ENCODE measurements around the gene NUP188. TPM values are rescaled to one million over a fixed set of nuclear protein-coding genes. Genes with fewer than 3 reads are reported as not detected.

NUP188 gene
- total RNA-seq, 3 donors from 2014 or later, result 32.3 to 49.5 (median 36.0) TPM

DNA sequence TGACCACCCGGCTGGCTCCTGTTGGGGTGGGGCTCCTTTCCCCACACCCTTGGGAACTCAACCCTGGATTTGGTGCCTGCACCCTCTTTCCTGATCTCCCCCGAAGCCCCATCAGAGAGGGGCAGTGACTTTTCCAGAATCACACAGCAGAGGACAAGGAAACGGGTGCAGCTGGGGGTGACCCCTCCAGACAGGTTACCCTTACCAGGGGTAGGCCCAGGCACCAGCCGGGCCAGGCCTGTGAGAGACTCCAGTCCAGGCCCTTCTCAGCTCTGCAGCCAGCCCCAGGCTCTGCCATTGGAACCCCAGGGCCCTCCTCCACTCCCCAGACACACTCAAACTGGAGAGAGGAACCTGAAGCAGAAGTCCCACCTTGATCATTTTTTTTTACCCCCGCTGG lies 45.7 kb upstream of the NUP188 start:
- DNase-seq (ENCODE audit: low spot score in 2 of 2), result no peak
- H3K27ac ChIP-seq, result peak overlapping the region; percentile 65 to 90
- no peaks in the 10 kb centered on the region for H3K27me3 ChIP-seq
- H3K36me3 ChIP-seq, result no peaks in the 10 kb centered on the region
- intact Hi-C loops (cut with DNase I; ENCODE audit: low total_unique reads), result no loop called here
- H3K4me1 ChIP-seq, result peaks cover 3 to 21% of the 10 kb centered on the region in 2 donors
- H3K9me3 ChIP-seq, result no peaks in the 10 kb centered on the region
- no peak for TF ChIP-seq POLR2AphosphoS5 (IDR thresholded peaks at IDR 0.05)
- TF ChIP-seq POLR2A (IDR thresholded peaks at IDR 0.05), result no peak
- TF ChIP-seq, protein P1, sequence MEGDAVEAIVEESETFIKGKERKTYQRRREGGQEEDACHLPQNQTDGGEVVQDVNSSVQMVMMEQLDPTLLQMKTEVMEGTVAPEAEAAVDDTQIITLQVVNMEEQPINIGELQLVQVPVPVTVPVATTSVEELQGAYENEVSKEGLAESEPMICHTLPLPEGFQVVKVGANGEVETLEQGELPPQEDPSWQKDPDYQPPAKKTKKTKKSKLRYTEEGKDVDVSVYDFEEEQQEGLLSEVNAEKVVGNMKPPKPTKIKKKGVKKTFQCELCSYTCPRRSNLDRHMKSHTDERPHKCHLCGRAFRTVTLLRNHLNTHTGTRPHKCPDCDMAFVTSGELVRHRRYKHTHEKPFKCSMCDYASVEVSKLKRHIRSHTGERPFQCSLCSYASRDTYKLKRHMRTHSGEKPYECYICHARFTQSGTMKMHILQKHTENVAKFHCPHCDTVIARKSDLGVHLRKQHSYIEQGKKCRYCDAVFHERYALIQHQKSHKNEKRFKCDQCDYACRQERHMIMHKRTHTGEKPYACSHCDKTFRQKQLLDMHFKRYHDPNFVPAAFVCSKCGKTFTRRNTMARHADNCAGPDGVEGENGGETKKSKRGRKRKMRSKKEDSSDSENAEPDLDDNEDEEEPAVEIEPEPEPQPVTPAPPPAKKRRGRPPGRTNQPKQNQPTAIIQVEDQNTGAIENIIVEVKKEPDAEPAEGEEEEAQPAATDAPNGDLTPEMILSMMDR (IDR thresholded peaks at IDR 0.05), result no peak
- H3K4me3 ChIP-seq, result no peak overlapping the region

DNA sequence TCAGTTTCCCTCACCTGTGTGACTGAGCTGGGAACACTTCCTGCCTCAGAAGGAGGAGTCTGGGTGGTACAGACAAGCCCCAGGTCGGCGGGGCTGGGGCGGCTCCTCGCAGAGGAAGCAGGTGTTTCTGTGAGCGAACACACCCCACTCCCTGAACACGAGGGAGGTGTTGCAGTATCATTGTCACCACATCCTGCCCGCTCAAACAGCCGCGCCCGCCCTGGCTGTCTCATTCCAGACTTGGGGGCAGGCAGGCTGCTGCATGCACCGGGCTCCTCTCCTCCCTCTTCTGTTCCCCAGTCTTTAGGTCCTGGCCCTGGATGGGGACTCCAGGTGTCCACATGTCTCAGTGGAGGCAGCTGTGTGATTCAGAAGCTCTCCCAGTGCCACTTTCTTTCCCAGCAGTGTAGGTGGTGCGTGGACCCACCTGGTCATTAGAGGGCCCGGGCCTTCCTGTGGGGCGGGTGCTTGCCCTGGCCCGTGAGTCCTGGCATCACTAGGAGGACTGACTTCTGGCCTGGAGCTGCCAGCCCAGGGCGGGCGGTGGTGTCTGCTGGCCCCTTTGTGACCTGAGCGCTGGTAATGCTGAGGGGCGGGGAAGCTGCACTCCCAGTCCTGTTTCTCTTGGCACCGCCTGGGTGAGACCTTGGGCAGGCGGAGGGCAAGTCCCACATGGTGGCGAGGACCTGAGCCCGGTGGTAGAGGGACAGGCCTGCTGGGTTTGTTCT lies 45.0 kb upstream of the NUP188 start:
- peaks cover 3 to 21% of the 10 kb centered on the region in 2 donors for H3K4me1 ChIP-seq

DNA sequence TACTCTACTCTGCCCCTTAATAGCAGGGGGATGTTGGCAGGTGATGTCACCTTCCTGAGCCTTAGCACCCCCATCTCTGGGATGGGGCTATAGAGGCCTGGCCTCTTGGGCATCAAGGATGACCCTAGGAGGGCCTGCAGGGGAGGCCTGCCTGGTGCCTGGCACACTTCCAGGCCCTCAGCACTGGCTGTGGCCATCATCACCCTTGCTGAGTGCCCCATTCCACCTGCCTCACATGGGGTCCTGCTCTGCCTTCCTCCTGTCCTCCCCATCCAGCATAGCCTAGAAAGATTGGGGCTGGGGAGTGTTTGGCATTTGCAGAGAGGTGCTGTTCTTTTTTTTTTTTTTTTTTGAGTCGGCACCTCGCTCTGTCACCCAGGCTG lies 44.4 kb upstream of the NUP188 start:
- H3K27me3 ChIP-seq, result no peaks in the 10 kb centered on the region
- DNase-seq (ENCODE audit: low spot score in 2 of 2), result no peak
- H3K4me1 ChIP-seq, result peaks cover 3 to 19% of the 10 kb centered on the region in 2 donors
- intact Hi-C loops (cut with DNase I; ENCODE audit: low total_unique reads), result loop anchor here (1.0 kb wide), 1 partner anchor 16 kb away; no protein-coding TSS in a partner anchor
- H3K4me3 ChIP-seq, result no peak overlapping the region
- H3K36me3 ChIP-seq, result peaks cover under 1% of the 10 kb centered on the region
- H3K9me3 ChIP-seq, result no peaks in the 10 kb centered on the region
- TF ChIP-seq, protein P1 (IDR thresholded peaks at IDR 0.05), result no peak
- peak overlapping the region; percentile 65 to 90 for H3K27ac ChIP-seq

More for the DNA sequence above, 45.0 kb upstream of the NUP188 start:
- intact Hi-C loops (cut with DNase I; ENCODE audit: low total_unique reads), result loop anchor here (1.0 kb wide), 1 partner anchor 17 kb away; no protein-coding TSS in a partner anchor
- TF ChIP-seq POLR2A (IDR thresholded peaks at IDR 0.05) (no peak), POLR2AphosphoS5 (IDR thresholded peaks at IDR 0.05) (peak; percentile 15 to 50 (median 26))
- TF ChIP-seq, protein P1 (IDR thresholded peaks at IDR 0.05), result no peak
- Histone ChIP-seq H3K36me3 (no peaks in the 10 kb centered on the region), H3K4me3 (no peak overlapping the region), H3K27ac (peak overlapping the region; percentile 65 to 90), H3K27me3 (no peaks in the 10 kb centered on the region), H3K9me3 (no peaks in the 10 kb centered on the region)
- DNase-seq (ENCODE audit: low spot score in 2 of 2), result peak in 1 of 2 donors; percentile 92

DNA sequence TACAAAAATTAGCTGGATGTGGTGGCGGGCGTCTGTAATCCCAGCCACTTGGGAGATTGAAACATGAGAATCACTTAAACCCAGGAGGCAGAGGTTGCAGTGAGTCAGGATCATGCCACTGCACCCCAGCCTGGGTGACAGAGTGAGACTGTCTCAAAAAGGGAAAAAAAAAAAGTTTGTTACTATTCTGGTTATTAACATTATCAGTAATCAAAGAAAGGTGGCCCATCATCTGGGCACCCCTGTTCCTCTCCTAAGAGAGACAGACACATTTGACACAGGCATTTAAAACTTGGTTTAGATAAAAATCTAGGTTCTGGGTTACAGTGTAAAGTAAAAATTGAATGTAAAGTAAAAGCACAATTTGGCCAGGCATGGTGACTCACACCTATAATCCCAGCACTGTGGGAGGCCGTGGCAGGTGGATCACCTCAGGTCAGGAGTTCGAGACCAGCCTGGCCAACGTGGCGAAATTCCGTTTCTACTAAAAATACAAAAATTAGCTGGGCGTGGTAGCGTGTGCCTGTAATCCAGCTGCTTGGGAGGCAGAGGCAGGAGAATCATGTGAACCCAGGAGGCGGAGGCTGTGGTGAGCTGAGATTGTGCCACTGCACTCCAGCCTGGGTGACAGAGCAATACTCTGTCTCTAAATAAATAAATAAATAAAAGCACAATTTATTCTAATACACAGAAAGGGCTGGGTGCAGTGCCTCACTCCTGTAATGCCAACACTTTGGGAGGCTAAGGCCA lies 43.5 kb upstream of the NUP188 start:
- Histone ChIP-seq H3K4me3 (no peak overlapping the region), H3K27me3 (no peaks in the 10 kb centered on the region), H3K36me3 (peaks cover 7% of the 10 kb centered on the region), H3K9me3 (no peaks in the 10 kb centered on the region), H3K4me1 (peaks cover 3 to 11% of the 10 kb centered on the region in 2 donors), H3K27ac (peak overlapping the region; percentile 65 to 90)
- DNase-seq (ENCODE audit: low spot score in 2 of 2), result no peak
- TF ChIP-seq, protein P1 (IDR thresholded peaks at IDR 0.05), result no peak
- no peak for TF ChIP-seq POLR2A (IDR thresholded peaks at IDR 0.05)
- TF ChIP-seq POLR2AphosphoS5 (IDR thresholded peaks at IDR 0.05), result no peak
- intact Hi-C loops (cut with DNase I; ENCODE audit: low total_unique reads), result loop anchor here (1.0 kb wide), 1 partner anchor 15 kb away; no protein-coding TSS in a partner anchor

DNA sequence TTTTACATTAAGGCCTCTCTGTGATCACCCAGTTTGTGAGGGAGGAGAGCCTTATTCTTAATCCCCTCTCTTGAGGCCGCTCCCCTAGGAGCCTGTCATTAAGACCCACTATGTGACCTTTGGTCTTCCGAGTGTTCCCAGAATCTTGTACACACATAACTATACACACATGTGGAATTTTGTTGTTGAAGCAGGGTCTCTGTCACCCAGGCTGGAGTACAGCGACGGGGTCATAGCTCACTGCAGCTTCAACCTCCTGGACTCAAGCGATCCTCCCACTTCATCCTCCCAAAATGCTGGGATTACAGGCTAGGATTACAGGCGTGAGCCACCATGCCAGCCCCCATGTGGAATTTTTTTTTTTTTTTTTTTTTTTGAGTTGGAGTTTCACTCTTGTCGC lies 41.5 kb upstream of the NUP188 start:
- no peak for DNase-seq (ENCODE audit: low spot score in 2 of 2)
- TF ChIP-seq, protein P1 (IDR thresholded peaks at IDR 0.05), result no peak
- no peak for TF ChIP-seq POLR2A (IDR thresholded peaks at IDR 0.05)
- no peak for TF ChIP-seq POLR2AphosphoS5 (IDR thresholded peaks at IDR 0.05)
- Histone ChIP-seq H3K4me3 (no peak overlapping the region), H3K36me3 (peaks cover 7% of the 10 kb centered on the region), H3K9me3 (no peaks in the 10 kb centered on the region), H3K27me3 (no peaks in the 10 kb centered on the region), H3K4me1 (peaks cover 10 to 23% of the 10 kb centered on the region in 2 donors), H3K27ac (peak overlapping the region; percentile 41 to 46)
- intact Hi-C loops (cut with DNase I; ENCODE audit: low total_unique reads), result loop anchor here (5.0 kb wide), 1 partner anchor 369 kb away; no protein-coding TSS in a partner anchor
